DMS 273 treated with DMSO at 0.1 percent for 48 hours (cell line): ENCODE measurements around the gene ARL5C.

Source experiments
- DNase-seq: peaks from one replicate; lab custom pipeline; 2025; lab: John Stamatoyannopoulos, UW

ARL5C gene

DNA sequence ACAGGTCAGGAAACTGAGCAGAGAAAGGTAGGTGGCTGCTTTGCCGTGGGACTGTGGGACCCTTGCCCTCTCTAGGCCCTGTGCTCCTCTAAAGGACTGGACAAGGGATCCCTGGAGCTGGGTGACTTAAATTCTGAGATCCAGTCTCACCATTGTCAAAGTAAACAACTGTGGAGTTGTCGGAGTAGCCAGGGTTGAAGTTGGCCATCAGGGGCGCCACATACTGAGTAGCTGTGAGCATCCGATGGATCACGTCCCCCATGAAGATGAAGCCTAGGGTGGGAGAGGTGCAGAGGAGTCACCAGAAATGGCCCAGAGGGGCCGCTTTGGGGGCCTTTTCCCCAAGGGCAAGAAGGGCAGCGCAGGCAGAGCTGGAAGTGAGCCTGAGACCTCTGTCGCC lies 58.0 kb downstream of the ARL5C start:
- DNase-seq: no peak

DNA sequence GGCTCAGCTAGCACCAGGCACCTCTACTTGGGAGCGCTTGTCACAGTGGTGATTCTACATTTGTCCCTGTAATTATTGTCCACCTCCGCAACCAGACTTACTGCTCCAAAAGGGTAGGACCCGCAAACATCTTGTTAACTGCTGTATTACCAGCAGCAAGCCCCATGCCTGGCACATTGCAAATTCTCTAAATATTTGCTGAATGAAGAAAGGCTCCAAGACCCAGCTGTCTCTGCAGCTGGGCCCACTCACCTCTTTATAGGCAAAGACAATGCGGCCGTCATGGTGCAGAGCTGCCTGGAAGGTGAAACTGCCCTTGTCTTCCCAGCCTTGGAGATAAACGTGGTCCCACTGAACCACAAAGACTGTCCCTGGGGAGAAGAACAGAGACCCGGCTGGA lies 58.8 kb downstream of the ARL5C start:
- DNase-seq: no peak
